DOHH2 (cell line): ENCODE data around the gene LAPTM5.

Source experiments
- H3F3A ChIP-seq: fragments of 200-600 bp; sonication (generic), shearing (Covaris generic); 2 replicates; pipeline ENCODE4 v1.6.0; 2016; ENCODE audit warnings: antibody characterized with exemption, mild to moderate bottlenecking; ENCODE audit not compliant: control insufficient read depth, insufficient read depth
- H3K27ac ChIP-seq: fragments of 200-600 bp; sonication (generic); 2 replicates; pipeline ENCODE4 v1.5.1; 2014; ENCODE audit warnings: low read depth, mild to moderate bottlenecking, low read length, moderate library complexity
- H3K27me3 ChIP-seq: fragments of 200-600 bp; sonication (generic); 2 replicates; pipeline ENCODE4 v1.6.1; 2014; ENCODE audit warnings: mild to moderate bottlenecking, low read length, mixed read lengths; ENCODE audit not compliant: control insufficient read depth
- H3K36me3 ChIP-seq: fragments of 200-600 bp; sonication (generic); 2 replicates; pipeline ENCODE4 v1.6.1; 2014; ENCODE audit warnings: mild to moderate bottlenecking, low read length, moderate library complexity, mixed read lengths; ENCODE audit not compliant: control insufficient read depth
- H3K4me1 ChIP-seq: fragments of 200-600 bp; sonication (generic); 2 replicates; pipeline ENCODE4 v1.6.1; 2014; ENCODE audit warnings: mild to moderate bottlenecking, low read length, mixed read lengths; ENCODE audit not compliant: control insufficient read depth
- H3K4me2 ChIP-seq: fragments of 200-600 bp; sonication (generic); 2 replicates; pipeline ENCODE4 v1.6.0; 2014; ENCODE audit warnings: mild to moderate bottlenecking, low read length, moderate library complexity
- H3K4me3 ChIP-seq: fragments of 200-600 bp; sonication (generic); 2 replicates; pipeline ENCODE4 v1.5.1; 2014; ENCODE audit warnings: mild to moderate bottlenecking, low read length, mixed read lengths
- H3K79me2 ChIP-seq: fragments of 200-600 bp; sonication (generic); 2 replicates; pipeline ENCODE4 v1.6.1; 2014; ENCODE audit warnings: mild to moderate bottlenecking, low read length, mixed read lengths; ENCODE audit not compliant: control insufficient read depth
- H3K9me2 ChIP-seq: fragments of 200-600 bp; sonication (generic); replicated peaks from 2 replicates; pipeline ENCODE4 v1.6.1; 2014; ENCODE audit warnings: mild to moderate bottlenecking, low read length, mixed read lengths; ENCODE audit not compliant: control insufficient read depth
- H3K9me3 ChIP-seq: fragments of 200-600 bp; sonication (generic); 2 replicates; pipeline ENCODE4 v1.6.1; 2014; ENCODE audit warnings: antibody characterized with exemption, low read length, mixed read lengths; ENCODE audit not compliant: control insufficient read depth, insufficient read depth
- H4K20me1 ChIP-seq: fragments of 200-600 bp; sonication (generic); 2 replicates; pipeline ENCODE4 v1.6.0; 2014; ENCODE audit warnings: low read depth, mild to moderate bottlenecking, antibody characterized with exemption, low read length, moderate library complexity; ENCODE audit not compliant: control insufficient read depth, insufficient read depth
- CTCF ChIP-seq: fragments of 200-600 bp; sonication (generic); IDR thresholded peaks from one replicate; pipeline ENCODE4 v1.5.1; 2014; ENCODE audit warnings: antibody characterized with exemption, mild to moderate bottlenecking, low read depth, low read length; ENCODE audit not compliant: poor library complexity, severe bottlenecking
- EZH2phosphoT487 ChIP-seq: fragments of 200-600 bp; sonication (generic); IDR thresholded peaks from 2 replicates; pipeline ENCODE4 v1.6.1; 2017; ENCODE audit warnings: borderline replicate concordance, mild to moderate bottlenecking, antibody characterized with exemption, low read length, moderate library complexity, mixed read lengths

Gene LAPTM5

GRCh38 chr1:30721341-30721793 is 36.2 kb downstream of the LAPTM5 start:
- Histone ChIP-seq H3K79me2 (no peaks in the 10 kb centered on the region), H3K4me1 (peaks cover 44% of the 10 kb centered on the region), H3K4me2 (no peak overlapping the region), H3K36me3 (no peaks in the 10 kb centered on the region), H3K9me2 (no peaks in the 10 kb centered on the region), H3K27ac (no peak overlapping the region), H3K9me3 (peaks cover 3% of the 10 kb centered on the region; the same call in 1 of the 2 replicates), H3K27me3 (no peaks in the 10 kb centered on the region), H3K4me3 (no peak overlapping the region), H4K20me1 (0 out of 2 replicates have a peak, but pooled peaks cover 4% of the 10 kb centered on the region), H3F3A (0 out of 2 replicates have a peak, but pooled peaks cover 3% of the 10 kb centered on the region)
- TF ChIP-seq EZH2phosphoT487, result no peak
- TF ChIP-seq CTCF, result no peak

GRCh38 chr1:30720271-30721223 is 37.0 kb downstream of the LAPTM5 start:
- no peaks in the 10 kb centered on the region for H3K36me3 ChIP-seq
- no peak overlapping the region for H3K27ac ChIP-seq
- H3F3A ChIP-seq, result 0 out of 2 replicates have a peak, but pooled peaks cover 3% of the 10 kb centered on the region
- 0 out of 2 replicates have a peak, but pooled peaks cover 4% of the 10 kb centered on the region for H4K20me1 ChIP-seq
- H3K4me3 ChIP-seq, result no peak overlapping the region
- H3K27me3 ChIP-seq, result no peaks in the 10 kb centered on the region
- no peaks in the 10 kb centered on the region for H3K79me2 ChIP-seq
- peak overlapping the region; percentile 90 for H3K4me2 ChIP-seq
- H3K9me2 ChIP-seq, result no peaks in the 10 kb centered on the region
- peaks cover 44% of the 10 kb centered on the region for H3K4me1 ChIP-seq
- no peak for TF ChIP-seq CTCF
- no peak for TF ChIP-seq EZH2phosphoT487
- H3K9me3 ChIP-seq, result peaks cover 11% of the 10 kb centered on the region

GRCh38 chr1:30719406-30720270 is 37.9 kb downstream of the LAPTM5 start:
- no peak overlapping the region for H3K27ac ChIP-seq
- peaks cover 44% of the 10 kb centered on the region for H3K4me1 ChIP-seq
- H3K4me2 ChIP-seq, result peak overlapping the region; percentile 90
- no peaks in the 10 kb centered on the region for H3K27me3 ChIP-seq
- peak overlapping the region; percentile 85 for H3K4me3 ChIP-seq
- H3K9me2 ChIP-seq, result no peaks in the 10 kb centered on the region
- H3K36me3 ChIP-seq, result no peaks in the 10 kb centered on the region
- H3K79me2 ChIP-seq, result no peaks in the 10 kb centered on the region
- 0 out of 2 replicates have a peak, but pooled peaks cover 3% of the 10 kb centered on the region for H3F3A ChIP-seq
- peaks cover 16% of the 10 kb centered on the region for H3K9me3 ChIP-seq
- H4K20me1 ChIP-seq, result 0 out of 2 replicates have a peak, but pooled peaks cover 3% of the 10 kb centered on the region
- no peak for TF ChIP-seq CTCF
- TF ChIP-seq EZH2phosphoT487, result no peak
